Activated CD8-positive, alpha-beta T cell treated with anti-CD3 and anti-CD28 coated beads, Interleukin-2, amount 10 ng/mL, durations not matched to agents 7 days and 5 days (primary cell): Measurements from ENCODE around the gene TUBA3D. TPM values are rescaled to one million over a fixed set of nuclear protein-coding genes. Genes with fewer than 3 reads are reported as not detected.
"Not testable (repeated sequence)": the region's sequence is repeated elsewhere in the genome, so short reads cannot be mapped to it uniquely, and the experiment has no call there.

Source experiments
- ATAC-seq: fragments of 150-1000 bp; cut with Tn5 transposase; one replicate; pipeline ENCODE4 v1.10.0; 2021; ENCODE audit warnings: moderate library complexity
- CTCF ChIA-PET: fragments of 350-600 bp; sonication (Branson Sonifier 250); formaldehyde crosslinking; loops from one replicate; lab custom pipeline; 2021; ENCODE audit warnings: antibody characterized with exemption; lab: Charles Lee
- POLR2A ChIA-PET: fragments of 350-600 bp; sonication (Branson Sonifier 250); formaldehyde crosslinking; loops from one replicate; lab custom pipeline; 2021; ENCODE audit warnings: antibody characterized with exemption; lab: Charles Lee
- DNase-seq: peaks from one replicate; pipeline ENCODE4 v3.0.0-alpha.2; 2020
- H3K27ac Mint-ChIP-seq: one replicate; pipeline ENCODE4 v1.8.0; 2021; ENCODE audit warnings: mild to moderate bottlenecking, mixed read lengths
- H3K27me3 Mint-ChIP-seq: one replicate; pipeline ENCODE4 v1.8.0; 2021; ENCODE audit warnings: low read depth, mixed read lengths
- H3K36me3 Mint-ChIP-seq: one replicate; pipeline ENCODE4 v1.8.0; 2021; ENCODE audit warnings: low read depth, mixed read lengths
- H3K4me1 Mint-ChIP-seq: one replicate; pipeline ENCODE4 v1.8.0; 2021; ENCODE audit warnings: low read depth, mixed read lengths
- H3K4me3 Mint-ChIP-seq: one replicate; pipeline ENCODE4 v1.8.0; 2021; ENCODE audit warnings: mild to moderate bottlenecking, mixed read lengths
- H3K9me3 Mint-ChIP-seq: one replicate; pipeline ENCODE4 v1.8.0; 2022; ENCODE audit warnings: mixed read lengths; ENCODE audit not compliant: insufficient read depth
- microRNA-seq: library from miRNA; unstranded; fragments of <30 nt; microRNA quantifications from one replicate; pipeline ENCODE4 v1.2.0, GENCODE V29; 2022
- total RNA-seq, 2 experiments: library from RNA; stranded (reverse); gene quantifications; one replicate each; pipeline ENCODE4 v1.2.3, GENCODE V29; 2021

TUBA3D gene
- total RNA-seq, 2 experiments from 2014 or later = not detected

DNA sequence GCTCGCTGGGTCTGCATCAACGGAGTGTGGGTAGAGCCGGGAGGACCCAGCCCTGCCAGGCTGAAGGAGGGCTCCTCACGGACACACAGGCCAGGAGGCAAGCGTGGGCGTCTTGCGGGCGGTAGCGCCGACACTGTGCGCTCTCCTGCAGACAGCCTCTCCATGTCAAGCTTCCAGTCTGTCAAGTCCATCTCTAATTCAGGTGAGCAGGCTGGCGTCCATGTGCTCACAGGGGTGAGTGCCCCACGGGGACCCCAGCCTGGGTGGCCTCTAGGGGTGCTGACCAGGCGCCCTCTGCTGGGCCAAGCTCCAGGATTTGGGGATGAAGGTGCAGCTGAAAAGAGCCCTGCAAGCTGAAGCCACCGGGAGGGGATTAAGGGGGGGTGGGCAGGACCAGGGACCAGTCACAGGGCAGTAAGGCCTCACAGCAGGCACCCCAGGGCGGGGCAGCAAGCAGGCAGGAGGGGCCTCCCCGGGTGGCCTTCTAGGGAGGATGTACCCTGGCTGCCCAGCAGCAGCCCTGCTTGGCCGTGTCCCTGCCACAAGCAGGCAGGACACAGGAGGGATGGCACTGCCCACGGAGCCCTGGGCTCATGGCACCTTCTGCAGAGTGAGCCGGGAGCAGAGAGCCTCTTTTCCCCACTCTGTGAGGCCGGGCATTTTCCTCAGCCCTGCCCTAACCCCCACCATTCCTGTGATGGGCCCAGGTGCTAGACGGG is 54.9 kb downstream of the TUBA3D start:
- DNase-seq, POLR2A ChIA-PET, H3K36me3 Mint-ChIP-seq, H3K27me3 Mint-ChIP-seq, CTCF ChIA-PET, ATAC-seq, H3K27ac Mint-ChIP-seq, H3K9me3 Mint-ChIP-seq, H3K4me3 Mint-ChIP-seq: not testable (repeated sequence)
- H3K4me1 Mint-ChIP-seq = peaks cover 25% of the 10 kb centered on the region

GRCh38 chr2:131531547-131532185 is 55.7 kb downstream of the TUBA3D start:
- CTCF ChIA-PET, DNase-seq, H3K27me3 Mint-ChIP-seq, H3K4me3 Mint-ChIP-seq, POLR2A ChIA-PET, ATAC-seq, H3K27ac Mint-ChIP-seq, H3K9me3 Mint-ChIP-seq, H3K36me3 Mint-ChIP-seq: not testable (repeated sequence)
- H3K4me1 Mint-ChIP-seq = peaks cover 23% of the 10 kb centered on the region

Small RNAs within 50 kb of the gene (microRNA-seq; reads per million reads assigned to microRNA genes)
- not detected for gene MIR4784

Other genes starting within 250 kb of the TUBA3D start
- under 1 TPM in 1 of 2 experiments, not detected in 1; 0.08 TPM for gene RAB6D, start 112.0 kb upstream of the TUBA3D start, total RNA-seq
- 100 to 1,000 TPM; 181 to 191 TPM for gene MZT2A, start 16.3 kb downstream of the TUBA3D start, total RNA-seq
- 10 to 100 TPM in 1 of 2 experiments, 1 to 10 TPM in 1; 9.4 to 10.0 TPM for gene CCDC74A, start 51.8 kb downstream of the TUBA3D start, total RNA-seq